ENCODE data around the gene FRMD4A.

The FRMD4A gene

DNA sequence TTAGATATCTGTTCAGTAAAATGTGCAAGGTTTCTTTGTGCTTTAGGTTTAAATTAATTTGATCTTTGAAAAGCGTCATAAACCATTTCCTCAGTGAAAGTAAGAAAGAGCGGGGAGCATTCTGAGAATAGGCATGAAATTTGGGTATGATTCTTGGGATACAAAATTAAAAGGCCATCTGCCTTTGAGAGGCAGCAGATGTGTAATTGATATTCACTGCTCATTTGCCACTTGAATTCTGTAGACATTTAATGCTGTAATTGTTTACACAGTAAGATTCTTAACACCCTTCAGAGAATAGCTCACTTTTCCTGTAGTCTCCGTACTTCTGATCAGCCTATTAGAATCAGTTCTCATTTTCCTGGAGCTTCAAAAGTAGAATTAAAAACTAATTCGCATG, 18.7 kb downstream of the FRMD4A start:
- Histone ChIP-seq H4K20me1 (ENCODE audit: insufficient read depth, low read length) (no peaks in the 10 kb centered on the region), H3K36me3 (ENCODE audit: insufficient read depth, low read length) (no peaks in the 10 kb centered on the region), H3K9me3 (ENCODE audit: insufficient read depth, low read length, severe bottlenecking) (no peaks in the 10 kb centered on the region), H3K9ac (ENCODE audit: low read depth, low read length) (no peak overlapping the region), H3K27ac (ENCODE audit: low read length) (no peak overlapping the region), H3K27me3 (ENCODE audit: insufficient read depth, low read length, poor library complexity) (peaks cover 16% of the 10 kb centered on the region), H2AFZ (ENCODE audit: low read depth, low read length) (no peak overlapping the region), H3K79me2 (ENCODE audit: insufficient read depth, low read length) (no peaks in the 10 kb centered on the region), H3K4me3 (ENCODE audit: low read depth in 1 of 2, low read length in 2 of 2) (no peak overlapping the region), H3K4me1 (ENCODE audit: insufficient read depth, low read length) (no peaks in the 10 kb centered on the region), H3K4me2 (ENCODE audit: insufficient read depth, low read length) (no peak overlapping the region)
- DNase-seq (no peak), ATAC-seq (ENCODE audit: insufficient read depth, low read depth) (no peak)
- TF ChIP-seq EZH2 (IDR thresholded peaks at IDR 0.05; ENCODE audit: borderline replicate concordance, low read depth, low read length, severe bottlenecking): no peak
- TF ChIP-seq, protein P1, sequence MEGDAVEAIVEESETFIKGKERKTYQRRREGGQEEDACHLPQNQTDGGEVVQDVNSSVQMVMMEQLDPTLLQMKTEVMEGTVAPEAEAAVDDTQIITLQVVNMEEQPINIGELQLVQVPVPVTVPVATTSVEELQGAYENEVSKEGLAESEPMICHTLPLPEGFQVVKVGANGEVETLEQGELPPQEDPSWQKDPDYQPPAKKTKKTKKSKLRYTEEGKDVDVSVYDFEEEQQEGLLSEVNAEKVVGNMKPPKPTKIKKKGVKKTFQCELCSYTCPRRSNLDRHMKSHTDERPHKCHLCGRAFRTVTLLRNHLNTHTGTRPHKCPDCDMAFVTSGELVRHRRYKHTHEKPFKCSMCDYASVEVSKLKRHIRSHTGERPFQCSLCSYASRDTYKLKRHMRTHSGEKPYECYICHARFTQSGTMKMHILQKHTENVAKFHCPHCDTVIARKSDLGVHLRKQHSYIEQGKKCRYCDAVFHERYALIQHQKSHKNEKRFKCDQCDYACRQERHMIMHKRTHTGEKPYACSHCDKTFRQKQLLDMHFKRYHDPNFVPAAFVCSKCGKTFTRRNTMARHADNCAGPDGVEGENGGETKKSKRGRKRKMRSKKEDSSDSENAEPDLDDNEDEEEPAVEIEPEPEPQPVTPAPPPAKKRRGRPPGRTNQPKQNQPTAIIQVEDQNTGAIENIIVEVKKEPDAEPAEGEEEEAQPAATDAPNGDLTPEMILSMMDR (IDR thresholded peaks at IDR 0.05; ENCODE audit: borderline replicate concordance, extremely low read depth, low read length, poor library complexity, severe bottlenecking): no peak

- DNase-seq (no peak), ATAC-seq (ENCODE audit: insufficient read depth, low read depth) (no peak)
- H3K4me3 ChIP-seq (ENCODE audit: low read depth in 1 of 2, low read length in 2 of 2): no peak overlapping the region
- H3K4me1 ChIP-seq (ENCODE audit: insufficient read depth, low read length): no peaks in the 10 kb centered on the region
- no peak overlapping the region for H3K27ac ChIP-seq (ENCODE audit: low read length)
- H3K9ac ChIP-seq (ENCODE audit: low read depth, low read length): no peak overlapping the region
- H3K36me3 ChIP-seq (ENCODE audit: insufficient read depth, low read length): no peaks in the 10 kb centered on the region
- TF ChIP-seq EZH2 (IDR thresholded peaks at IDR 0.05; ENCODE audit: borderline replicate concordance, low read depth, low read length, severe bottlenecking): no peak
- TF ChIP-seq, protein P1 (IDR thresholded peaks at IDR 0.05; ENCODE audit: borderline replicate concordance, extremely low read depth, low read length, poor library complexity, severe bottlenecking): no peak
- H2AFZ ChIP-seq (ENCODE audit: low read depth, low read length): no peak overlapping the region
- no peaks in the 10 kb centered on the region for H3K9me3 ChIP-seq (ENCODE audit: insufficient read depth, low read length, severe bottlenecking)
- no peaks in the 10 kb centered on the region for H4K20me1 ChIP-seq (ENCODE audit: insufficient read depth, low read length)
- H3K4me2 ChIP-seq (ENCODE audit: insufficient read depth, low read length): no peak overlapping the region
- no peaks in the 10 kb centered on the region for H3K79me2 ChIP-seq (ENCODE audit: insufficient read depth, low read length)
- H3K27me3 ChIP-seq (ENCODE audit: insufficient read depth, low read length, poor library complexity): peaks cover 16% of the 10 kb centered on the region
These were observed 19.3 kb downstream of the FRMD4A start for GRCh38 chr10:14311206-14311957.

DNA sequence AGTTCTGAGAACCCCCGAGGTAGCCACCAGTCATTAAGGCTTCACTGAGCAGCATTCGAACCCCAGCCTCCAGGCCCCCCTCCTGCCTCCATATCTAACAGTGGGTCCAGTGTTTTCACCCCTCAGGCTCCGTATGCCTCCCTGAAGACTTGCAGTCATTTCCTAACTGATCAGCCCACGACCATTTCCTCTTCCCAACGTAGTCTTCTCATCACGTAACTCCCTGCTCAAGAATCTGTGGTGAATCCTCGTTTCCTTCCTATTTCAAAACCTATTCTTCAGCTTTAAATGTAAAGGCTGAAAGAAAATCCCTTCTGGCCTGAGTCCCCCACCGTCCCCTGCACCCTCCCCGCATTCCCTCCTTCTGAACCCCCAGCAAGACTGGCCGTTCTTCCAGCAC, 21.1 kb downstream of the FRMD4A start:
- TF ChIP-seq, protein P1 (IDR thresholded peaks at IDR 0.05; ENCODE audit: borderline replicate concordance, extremely low read depth, low read length, poor library complexity, severe bottlenecking): no peak
- H3K9me3 ChIP-seq (ENCODE audit: insufficient read depth, low read length, severe bottlenecking): no peaks in the 10 kb centered on the region
- H4K20me1 ChIP-seq (ENCODE audit: insufficient read depth, low read length): no peaks in the 10 kb centered on the region
- H3K27ac ChIP-seq (ENCODE audit: low read length): no peak overlapping the region
- no peak overlapping the region for H2AFZ ChIP-seq (ENCODE audit: low read depth, low read length)
- H3K36me3 ChIP-seq (ENCODE audit: insufficient read depth, low read length): no peaks in the 10 kb centered on the region
- no peaks in the 10 kb centered on the region for H3K4me1 ChIP-seq (ENCODE audit: insufficient read depth, low read length)
- no peak overlapping the region for H3K9ac ChIP-seq (ENCODE audit: low read depth, low read length)
- no peak overlapping the region for H3K4me3 ChIP-seq (ENCODE audit: low read depth in 1 of 2, low read length in 2 of 2)
- H3K4me2 ChIP-seq (ENCODE audit: insufficient read depth, low read length): no peak overlapping the region
- H3K27me3 ChIP-seq (ENCODE audit: insufficient read depth, low read length, poor library complexity): peaks cover 3% of the 10 kb centered on the region
- DNase-seq: no peak
- H3K79me2 ChIP-seq (ENCODE audit: insufficient read depth, low read length): no peaks in the 10 kb centered on the region
- no peak for ATAC-seq (ENCODE audit: insufficient read depth, low read depth)
